ENCODE measurements around the gene AOPEP.

AOPEP gene

DNA sequence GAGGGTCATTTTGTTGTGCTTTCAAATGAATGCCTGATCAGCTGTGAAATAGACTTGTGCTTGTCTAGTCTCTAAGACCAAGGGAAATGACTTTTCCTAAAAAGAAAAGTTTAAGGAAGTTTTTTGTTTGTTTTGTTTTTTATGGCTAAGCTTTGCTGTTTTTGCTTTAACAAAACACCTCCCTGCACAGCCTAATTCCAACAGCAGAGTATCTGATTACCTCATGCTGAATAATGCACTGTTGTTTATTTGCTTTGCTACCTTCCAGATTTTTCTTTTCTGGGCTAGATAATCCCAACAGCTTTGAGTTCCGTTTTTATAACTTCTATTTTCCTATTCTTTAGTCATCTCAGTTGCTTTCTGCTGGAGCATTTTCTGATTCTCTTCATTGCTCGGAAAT, 95.8 kb downstream of the AOPEP start:
- Histone ChIP-seq H3K4me1 (ENCODE audit: control insufficient read depth in 1 of 2, insufficient read depth in 2 of 2, low read length in 2 of 2) (no peaks in the 10 kb centered on the region), H3K36me3 (ENCODE audit: control insufficient read depth in 1 of 2, insufficient read depth in 2 of 2, low read length in 2 of 2) (peaks cover 0 to 2% of the 10 kb centered on the region in 2 donors), H3K27ac (ENCODE audit: low read depth, low read length) (no peak overlapping the region), H3K9ac (ENCODE audit: low read depth in 1 of 2, low read length in 2 of 2) (no peak overlapping the region), H3K27me3 (ENCODE audit: control insufficient read depth in 1 of 2, insufficient read depth in 2 of 2, low read length in 2 of 2) (no peaks in the 10 kb centered on the region), H3K4me3 (ENCODE audit: low read depth in 1 of 2, low read length in 2 of 2) (no peak overlapping the region), H3K9me3 (ENCODE audit: control insufficient read depth in 1 of 2, low read length in 2 of 2) (no peaks in the 10 kb centered on the region)

DNA sequence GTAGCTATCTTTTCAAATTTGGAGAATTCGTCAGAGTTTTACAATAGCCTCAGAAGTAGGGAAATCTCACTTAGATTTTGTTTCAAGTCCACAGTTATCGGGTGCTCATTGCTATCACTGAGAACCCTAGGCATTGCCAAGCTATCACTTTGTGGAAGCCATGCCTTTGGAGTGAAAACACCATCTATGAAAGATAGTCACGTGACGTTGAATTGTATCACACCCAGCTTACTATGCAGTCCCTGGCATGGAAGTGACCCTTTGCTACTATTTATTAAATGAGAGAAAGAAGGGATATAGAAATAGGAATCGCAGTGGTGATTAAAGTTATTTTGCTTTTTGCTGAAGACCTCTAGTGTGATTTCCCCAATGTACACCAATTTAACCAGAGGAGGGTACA, 97.2 kb downstream of the AOPEP start:
- Histone ChIP-seq H3K27me3 (ENCODE audit: control insufficient read depth in 1 of 2, insufficient read depth in 2 of 2, low read length in 2 of 2) (no peaks in the 10 kb centered on the region), H3K9me3 (ENCODE audit: control insufficient read depth in 1 of 2, low read length in 2 of 2) (no peaks in the 10 kb centered on the region), H3K4me1 (ENCODE audit: control insufficient read depth in 1 of 2, insufficient read depth in 2 of 2, low read length in 2 of 2) (no peaks in the 10 kb centered on the region), H3K27ac (ENCODE audit: low read depth, low read length) (no peak overlapping the region), H3K4me3 (ENCODE audit: low read depth in 1 of 2, low read length in 2 of 2) (no peak overlapping the region), H3K36me3 (ENCODE audit: control insufficient read depth in 1 of 2, insufficient read depth in 2 of 2, low read length in 2 of 2) (peaks cover 0 to 2% of the 10 kb centered on the region in 2 donors), H3K9ac (ENCODE audit: low read depth in 1 of 2, low read length in 2 of 2) (no peak overlapping the region)

DNA sequence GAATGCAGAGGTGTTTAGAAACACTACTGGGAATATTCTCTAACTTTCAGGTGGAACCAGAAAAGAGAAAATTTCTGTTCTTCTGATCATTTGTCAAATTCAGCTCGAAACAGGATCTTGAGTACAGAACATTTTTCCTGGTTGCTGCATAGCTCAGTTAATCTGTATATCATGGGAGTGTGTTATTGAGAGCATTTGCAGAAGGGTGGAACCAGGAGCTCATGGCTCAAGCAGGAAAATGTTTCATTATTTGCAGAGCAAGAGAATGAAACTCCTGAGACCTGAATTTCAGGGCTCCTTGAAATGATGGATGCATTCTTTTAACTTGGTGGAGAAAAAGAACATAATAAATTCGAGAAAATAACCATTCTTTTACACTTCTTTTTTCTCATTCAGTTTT, 97.9 kb downstream of the AOPEP start:
- Histone ChIP-seq H3K4me1 (ENCODE audit: control insufficient read depth in 1 of 2, insufficient read depth in 2 of 2, low read length in 2 of 2) (no peaks in the 10 kb centered on the region), H3K27ac (ENCODE audit: low read depth, low read length) (no peak overlapping the region), H3K4me3 (ENCODE audit: low read depth in 1 of 2, low read length in 2 of 2) (no peak overlapping the region), H3K9ac (ENCODE audit: low read depth in 1 of 2, low read length in 2 of 2) (no peak overlapping the region), H3K9me3 (ENCODE audit: control insufficient read depth in 1 of 2, low read length in 2 of 2) (no peaks in the 10 kb centered on the region), H3K27me3 (ENCODE audit: control insufficient read depth in 1 of 2, insufficient read depth in 2 of 2, low read length in 2 of 2) (no peaks in the 10 kb centered on the region), H3K36me3 (ENCODE audit: control insufficient read depth in 1 of 2, insufficient read depth in 2 of 2, low read length in 2 of 2) (peaks cover 0 to 2% of the 10 kb centered on the region in 2 donors)

DNA sequence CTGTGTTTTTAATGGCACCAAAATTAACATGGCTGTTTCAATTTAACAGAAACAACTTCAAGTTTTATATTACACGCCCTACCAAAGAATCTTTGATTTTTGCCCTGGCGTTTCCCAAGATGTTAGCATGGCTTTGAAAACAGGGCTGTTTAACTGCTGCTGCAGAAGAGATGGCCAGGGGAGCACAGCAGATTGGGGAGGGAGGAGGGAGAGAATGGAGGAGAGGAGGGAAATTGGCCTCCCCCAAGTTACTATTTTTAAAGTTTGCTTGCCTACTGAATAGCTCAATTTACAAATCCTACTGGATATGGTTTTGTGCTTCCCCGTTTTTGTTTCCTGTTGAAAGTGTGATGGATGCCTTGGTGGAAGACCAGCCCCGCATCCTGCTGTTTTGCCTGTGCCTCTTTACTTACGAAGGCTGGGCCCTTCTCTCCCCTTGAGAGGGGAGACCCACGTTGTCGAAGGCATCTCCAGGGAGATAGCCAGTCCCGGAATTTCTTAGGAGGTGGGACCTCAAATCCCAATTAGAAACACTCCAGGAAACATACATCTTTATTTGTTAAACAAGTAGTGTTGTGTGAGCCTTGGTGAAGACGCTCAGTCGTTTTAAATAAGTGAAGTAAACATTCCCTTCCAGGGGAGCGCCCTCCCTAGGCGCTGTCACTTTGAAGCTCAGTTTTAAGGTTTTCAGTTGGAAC, 98.6 kb downstream of the AOPEP start:
- no peak overlapping the region for H3K4me3 ChIP-seq (ENCODE audit: low read depth in 1 of 2, low read length in 2 of 2)
- peaks cover 0 to 2% of the 10 kb centered on the region in 2 donors for H3K36me3 ChIP-seq (ENCODE audit: control insufficient read depth in 1 of 2, insufficient read depth in 2 of 2, low read length in 2 of 2)
- peak overlapping the region; percentile 13 for H3K27ac ChIP-seq (ENCODE audit: low read depth, low read length)
- H3K9ac ChIP-seq (ENCODE audit: low read depth in 1 of 2, low read length in 2 of 2), result no peak overlapping the region
- no peaks in the 10 kb centered on the region for H3K9me3 ChIP-seq (ENCODE audit: control insufficient read depth in 1 of 2, low read length in 2 of 2)
- H3K4me1 ChIP-seq (ENCODE audit: control insufficient read depth in 1 of 2, insufficient read depth in 2 of 2, low read length in 2 of 2), result no peaks in the 10 kb centered on the region
- no peaks in the 10 kb centered on the region for H3K27me3 ChIP-seq (ENCODE audit: control insufficient read depth in 1 of 2, insufficient read depth in 2 of 2, low read length in 2 of 2)

DNA sequence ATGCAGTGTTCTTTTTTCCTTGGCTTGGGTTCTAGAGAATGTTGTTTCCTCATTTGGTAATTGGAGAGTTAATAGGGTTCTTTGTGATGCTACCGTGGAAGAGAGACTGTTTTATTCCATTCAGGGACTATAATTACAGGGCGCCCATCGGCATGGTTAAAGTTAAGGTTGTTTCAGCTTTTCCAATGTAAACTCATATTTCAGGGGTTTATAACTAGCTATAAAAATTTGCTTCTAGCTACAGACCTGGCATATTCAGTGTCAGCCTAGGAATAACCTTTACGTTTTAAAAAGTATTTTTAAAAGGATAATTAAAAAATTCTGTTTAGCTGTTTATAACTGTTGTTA, 99.1 kb downstream of the AOPEP start:
- no peaks in the 10 kb centered on the region for H3K27me3 ChIP-seq (ENCODE audit: control insufficient read depth in 1 of 2, insufficient read depth in 2 of 2, low read length in 2 of 2)
- H3K9ac ChIP-seq (ENCODE audit: low read depth in 1 of 2, low read length in 2 of 2), result no peak overlapping the region
- no peaks in the 10 kb centered on the region for H3K4me1 ChIP-seq (ENCODE audit: control insufficient read depth in 1 of 2, insufficient read depth in 2 of 2, low read length in 2 of 2)
- no peak overlapping the region for H3K4me3 ChIP-seq (ENCODE audit: low read depth in 1 of 2, low read length in 2 of 2)
- H3K27ac ChIP-seq (ENCODE audit: low read depth, low read length), result peak overlapping the region; percentile 13
- H3K9me3 ChIP-seq (ENCODE audit: control insufficient read depth in 1 of 2, low read length in 2 of 2), result no peaks in the 10 kb centered on the region
- peaks cover 0 to 2% of the 10 kb centered on the region in 2 donors for H3K36me3 ChIP-seq (ENCODE audit: control insufficient read depth in 1 of 2, insufficient read depth in 2 of 2, low read length in 2 of 2)

DNA sequence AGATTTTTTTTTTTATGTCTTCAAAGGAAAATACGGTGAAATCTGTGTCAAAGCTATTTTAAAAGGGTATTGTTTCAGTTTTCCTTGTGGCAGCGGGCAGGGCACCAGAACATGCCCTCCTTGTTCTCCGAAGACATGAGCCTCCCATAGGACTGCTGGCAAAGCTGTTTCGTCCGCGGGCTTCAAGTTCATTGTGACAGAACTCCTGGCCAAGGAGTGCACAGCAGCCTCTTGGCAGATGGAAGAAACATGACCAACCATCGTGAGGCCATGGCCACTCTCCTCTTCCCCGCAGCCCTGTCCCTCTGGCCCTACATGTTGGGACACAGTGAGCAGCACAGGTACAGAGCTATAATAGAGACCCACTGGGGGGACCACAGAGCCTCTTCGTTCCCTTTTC, 99.5 kb downstream of the AOPEP start:
- Histone ChIP-seq H3K9ac (ENCODE audit: low read depth in 1 of 2, low read length in 2 of 2) (no peak overlapping the region), H3K27me3 (ENCODE audit: control insufficient read depth in 1 of 2, insufficient read depth in 2 of 2, low read length in 2 of 2) (no peaks in the 10 kb centered on the region), H3K4me1 (ENCODE audit: control insufficient read depth in 1 of 2, insufficient read depth in 2 of 2, low read length in 2 of 2) (no peaks in the 10 kb centered on the region), H3K9me3 (ENCODE audit: control insufficient read depth in 1 of 2, low read length in 2 of 2) (no peaks in the 10 kb centered on the region), H3K4me3 (ENCODE audit: low read depth in 1 of 2, low read length in 2 of 2) (no peak overlapping the region), H3K36me3 (ENCODE audit: control insufficient read depth in 1 of 2, insufficient read depth in 2 of 2, low read length in 2 of 2) (peaks cover 0 to 2% of the 10 kb centered on the region in 2 donors), H3K27ac (ENCODE audit: low read depth, low read length) (no peak overlapping the region)

DNA sequence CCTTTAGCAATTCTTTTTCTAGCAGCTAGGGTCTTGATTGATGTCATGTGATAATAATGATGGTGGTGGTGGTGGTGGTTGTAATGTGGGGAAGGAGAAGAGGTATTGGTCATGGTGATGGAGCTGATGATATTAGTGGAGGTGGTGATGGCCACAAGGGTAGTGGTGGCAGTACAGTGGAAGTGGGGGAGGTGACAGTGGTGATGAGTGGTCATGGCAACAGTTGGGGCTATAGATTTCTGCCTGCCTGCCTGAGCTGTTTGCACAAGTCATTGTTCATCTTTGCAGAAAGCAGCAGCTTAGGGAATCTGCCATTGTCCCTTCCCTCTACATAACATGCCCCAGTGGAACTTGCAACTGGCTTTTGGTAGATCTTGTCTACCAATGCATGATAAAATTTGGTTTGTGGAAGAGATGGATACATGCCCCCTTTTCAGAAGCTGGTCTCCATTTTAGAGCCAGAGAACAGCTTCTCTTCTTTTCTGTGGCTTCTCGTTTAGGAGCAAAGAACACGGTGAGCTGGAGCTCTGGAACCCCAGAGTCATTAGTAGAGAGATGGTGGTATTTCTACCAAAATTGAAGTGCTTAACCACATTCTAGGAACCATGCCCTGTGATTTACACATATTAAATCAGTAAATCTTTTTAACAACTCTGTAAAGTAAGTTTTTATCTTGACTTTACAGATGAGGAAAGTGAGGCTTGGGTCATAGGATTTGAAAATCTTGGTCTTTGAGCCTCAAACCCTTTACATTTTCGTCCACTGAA, 100.3 kb downstream of the AOPEP start:
- Histone ChIP-seq H3K27ac (ENCODE audit: low read depth, low read length) (no peak overlapping the region), H3K4me1 (ENCODE audit: control insufficient read depth in 1 of 2, insufficient read depth in 2 of 2, low read length in 2 of 2) (no peaks in the 10 kb centered on the region), H3K9me3 (ENCODE audit: control insufficient read depth in 1 of 2, low read length in 2 of 2) (no peaks in the 10 kb centered on the region), H3K9ac (ENCODE audit: low read depth in 1 of 2, low read length in 2 of 2) (no peak overlapping the region), H3K36me3 (ENCODE audit: control insufficient read depth in 1 of 2, insufficient read depth in 2 of 2, low read length in 2 of 2) (peaks cover 0 to 2% of the 10 kb centered on the region in 2 donors), H3K27me3 (ENCODE audit: control insufficient read depth in 1 of 2, insufficient read depth in 2 of 2, low read length in 2 of 2) (no peaks in the 10 kb centered on the region), H3K4me3 (ENCODE audit: low read depth in 1 of 2, low read length in 2 of 2) (no peak overlapping the region)

DNA sequence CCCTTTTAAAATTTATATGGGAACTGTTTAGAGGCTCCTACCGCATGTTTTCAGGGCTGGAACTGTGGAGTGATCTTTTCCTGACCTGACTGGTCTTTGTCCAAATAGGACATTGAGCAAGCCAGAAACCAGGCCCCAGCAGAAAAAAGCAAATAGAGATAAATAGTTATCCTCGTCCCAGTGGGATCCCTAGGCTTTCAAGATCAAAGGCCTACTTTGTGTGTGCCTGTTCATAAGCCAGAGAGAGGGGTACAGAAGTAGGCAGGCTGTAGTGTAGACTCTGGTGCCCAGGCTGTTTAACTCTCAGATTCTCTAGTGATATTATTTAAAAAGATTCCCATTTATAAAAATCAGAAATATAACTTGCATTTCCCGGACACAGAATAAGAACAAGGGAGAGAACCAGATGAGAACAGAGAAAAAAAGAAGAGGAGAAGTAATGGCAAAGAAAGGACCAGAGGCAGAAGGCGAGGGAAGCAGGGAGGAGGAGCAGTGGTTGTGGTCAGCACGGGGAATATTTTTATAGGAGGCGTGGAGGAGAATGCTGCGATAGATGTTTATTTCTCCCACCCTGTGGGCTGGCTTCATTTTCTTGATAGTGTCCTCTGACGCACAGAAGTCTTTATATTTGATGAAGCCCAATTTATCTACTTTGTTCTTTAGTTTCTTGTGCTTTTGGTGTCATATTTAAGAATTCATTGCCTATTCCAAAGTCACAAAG, 101.2 kb downstream of the AOPEP start:
- no peaks in the 10 kb centered on the region for H3K27me3 ChIP-seq (ENCODE audit: control insufficient read depth in 1 of 2, insufficient read depth in 2 of 2, low read length in 2 of 2)
- no peak overlapping the region for H3K27ac ChIP-seq (ENCODE audit: low read depth, low read length)
- no peak overlapping the region for H3K9ac ChIP-seq (ENCODE audit: low read depth in 1 of 2, low read length in 2 of 2)
- peaks cover 0 to 2% of the 10 kb centered on the region in 2 donors for H3K36me3 ChIP-seq (ENCODE audit: control insufficient read depth in 1 of 2, insufficient read depth in 2 of 2, low read length in 2 of 2)
- no peak overlapping the region for H3K4me3 ChIP-seq (ENCODE audit: low read depth in 1 of 2, low read length in 2 of 2)
- H3K4me1 ChIP-seq (ENCODE audit: control insufficient read depth in 1 of 2, insufficient read depth in 2 of 2, low read length in 2 of 2), result no peaks in the 10 kb centered on the region
- no peaks in the 10 kb centered on the region for H3K9me3 ChIP-seq (ENCODE audit: control insufficient read depth in 1 of 2, low read length in 2 of 2)

DNA sequence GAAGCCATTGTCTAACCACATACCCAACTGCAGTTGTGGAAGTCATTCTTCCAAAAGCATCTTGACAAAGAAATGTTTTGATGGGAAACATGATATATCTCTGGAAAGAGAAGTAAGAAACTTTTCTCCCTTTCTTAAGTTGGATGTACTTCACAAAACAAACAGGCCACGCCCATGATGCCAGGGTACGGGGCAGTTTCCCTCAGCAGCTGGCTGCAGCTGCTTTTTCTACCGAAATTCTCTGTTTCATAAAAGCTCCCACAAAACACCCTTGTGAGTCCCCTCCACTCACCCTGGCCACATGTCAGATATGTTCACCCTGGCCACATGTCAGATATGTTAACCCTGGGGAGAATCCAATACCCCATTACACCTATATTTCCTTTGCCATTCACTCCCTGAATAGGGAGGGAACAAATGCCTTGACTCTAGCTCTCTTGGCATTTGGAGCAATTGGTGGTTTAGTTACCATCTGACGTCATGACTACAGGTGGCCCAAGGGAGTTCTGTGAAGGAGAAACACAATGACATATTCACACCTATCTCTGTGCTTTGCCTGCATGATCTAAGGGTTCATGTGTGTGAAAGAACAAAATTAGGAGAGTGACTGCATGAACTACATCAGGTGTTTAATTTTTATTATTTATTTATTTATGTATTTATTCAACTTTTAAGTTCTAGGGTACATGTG, 103.0 kb downstream of the AOPEP start:
- Histone ChIP-seq H3K9me3 (ENCODE audit: control insufficient read depth in 1 of 2, low read length in 2 of 2) (no peaks in the 10 kb centered on the region), H3K4me1 (ENCODE audit: control insufficient read depth in 1 of 2, insufficient read depth in 2 of 2, low read length in 2 of 2) (no peaks in the 10 kb centered on the region), H3K4me3 (ENCODE audit: low read depth in 1 of 2, low read length in 2 of 2) (no peak overlapping the region), H3K36me3 (ENCODE audit: control insufficient read depth in 1 of 2, insufficient read depth in 2 of 2, low read length in 2 of 2) (peaks cover 0 to 2% of the 10 kb centered on the region in 2 donors), H3K9ac (ENCODE audit: low read depth in 1 of 2, low read length in 2 of 2) (no peak overlapping the region), H3K27ac (ENCODE audit: low read depth, low read length) (no peak overlapping the region), H3K27me3 (ENCODE audit: control insufficient read depth in 1 of 2, insufficient read depth in 2 of 2, low read length in 2 of 2) (no peaks in the 10 kb centered on the region)
